Fibroblast of lung (primary cell): Measurements from ENCODE around the gene KRTAP24-1. TPM values are rescaled to one million over a fixed set of nuclear protein-coding genes. Genes with fewer than 3 reads are reported as not detected.

ENCODE experiments used
- DNase-seq, 2 donors: peaks; one replicate each; pipeline versions ENCODE4 v3.0.0 to v3.0.0-alpha.2; 2010; ENCODE audit warnings: low read depth in 2 of 2
- H2AFZ ChIP-seq: 2 replicates; pipeline ENCODE4 v1.5.1; 2012; ENCODE audit warnings: low read length, control low read depth, inconsistent platforms
- H3K27ac ChIP-seq: 2 replicates; pipeline ENCODE4 v1.5.1; 2011; ENCODE audit warnings: low read length, control low read depth; ENCODE audit not compliant: insufficient read depth
- H3K27me3 ChIP-seq: 2 replicates; pipeline ENCODE4 v1.5.1; 2011; ENCODE audit warnings: mild to moderate bottlenecking, low read length; ENCODE audit not compliant: control insufficient read depth, insufficient read depth
- H3K36me3 ChIP-seq: 2 replicates; pipeline ENCODE4 v1.5.1; 2011; ENCODE audit warnings: low read length; ENCODE audit not compliant: control insufficient read depth, insufficient read depth
- H3K4me1 ChIP-seq: 2 replicates; pipeline ENCODE4 v1.5.1; 2011; ENCODE audit warnings: low read length; ENCODE audit not compliant: control insufficient read depth, insufficient read depth; ENCODE audit errors: extremely low read depth
- H3K4me2 ChIP-seq: 2 replicates; pipeline ENCODE4 v1.5.1; 2011; ENCODE audit warnings: low read length, control low read depth; ENCODE audit not compliant: insufficient read depth; ENCODE audit errors: extremely low read depth
- H3K4me3 ChIP-seq, 4 experiments: fragments of 200-600 bp in 1 of 4; sonication (generic) in 1 of 4; replicated peaks in 1 of 4; 2 replicates each; pipeline ENCODE4 v1.5.1; 2011 to 2016; ENCODE audit warnings: low read length in 4 of 4, low read depth in 3 of 4, mild to moderate bottlenecking in 3 of 4, control low read depth in 2 of 4, inconsistent platforms in 1 of 4, mixed read lengths in 1 of 4; ENCODE audit not compliant: insufficient read depth in 1 of 4; ENCODE audit errors: control extremely low read depth in 1 of 4
- H3K79me2 ChIP-seq: 2 replicates; pipeline ENCODE4 v1.5.1; 2012; ENCODE audit warnings: mild to moderate bottlenecking, low read length, inconsistent platforms; ENCODE audit not compliant: control insufficient read depth, insufficient read depth
- H3K9ac ChIP-seq: 2 replicates; pipeline ENCODE4 v1.5.1; 2011; ENCODE audit warnings: mild to moderate bottlenecking, low read length, control low read depth; ENCODE audit not compliant: insufficient read depth
- H3K9me3 ChIP-seq: 2 replicates; pipeline ENCODE4 v1.5.1; 2012; ENCODE audit warnings: low read depth, low read length; ENCODE audit not compliant: control insufficient read depth, insufficient read depth
- H4K20me1 ChIP-seq: 2 replicates; pipeline ENCODE4 v1.5.1; 2011; ENCODE audit warnings: low read length; ENCODE audit not compliant: control insufficient read depth, insufficient read depth; ENCODE audit errors: extremely low read depth
- CTCF ChIP-seq, 2 donors: IDR thresholded peaks in 1 of 2; conservative IDR thresholded peaks in 1 of 2; 1 replicate in 1 of 2; 2 replicates in 1 of 2; pipeline ENCODE4 v1.5.1; 2011 to 2012; ENCODE audit warnings: low read length in 2 of 2, control low read depth in 1 of 2, inconsistent platforms in 1 of 2, low read depth in 1 of 2, mild to moderate bottlenecking in 1 of 2
- EZH2 ChIP-seq: IDR thresholded peaks from 2 replicates; pipeline ENCODE4 v1.5.1; 2012; ENCODE audit warnings: low read length, control low read depth, mild to moderate bottlenecking; ENCODE audit errors: missing control alignments
- polyA plus RNA-seq, 2 donors: library from polyadenylated mRNA; depleted of rRNA in 1 of 2; stranded (reverse) in 1 of 2; unstranded in 1 of 2; fragments of >200 nt; gene quantifications; 2 replicates each; pipeline ENCODE4 v1.2.1, GENCODE V29; 2011 to 2012; ENCODE audit warnings: missing spikeins in 1 of 2
- total RNA-seq: library from RNA; depleted of rRNA; stranded (reverse); fragments of >200 nt; gene quantifications from 2 replicates; pipeline ENCODE4 v1.2.1, GENCODE V29; 2014

The KRTAP24-1 gene
- total and polyA plus RNA-seq, 2 donors (not counting 1 experiment from before 2014, with no cell fraction given) = not detected

- no peak overlapping the region for H3K27ac ChIP-seq
- H3K4me1 ChIP-seq = no peaks in the 10 kb centered on the region
- no peaks in the 10 kb centered on the region for H3K36me3 ChIP-seq
- no peak overlapping the region for H3K9ac ChIP-seq
- H3K27me3 ChIP-seq = no peaks in the 10 kb centered on the region
- H3K9me3 ChIP-seq = no peaks in the 10 kb centered on the region
- no peak for DNase-seq
- H4K20me1 ChIP-seq = no peaks in the 10 kb centered on the region
- H2AFZ ChIP-seq = no peak overlapping the region
- no peak overlapping the region for H3K4me3 ChIP-seq
- no peaks in the 10 kb centered on the region for H3K79me2 ChIP-seq
- no peak overlapping the region for H3K4me2 ChIP-seq
- TF ChIP-seq EZH2 (no peak), CTCF (conservative IDR thresholded peaks at IDR 0.05 in 1 of 2, IDR thresholded peaks at IDR 0.05 in 1 of 2; ENCODE audit: low read depth in 1 of 2, low read length in 2 of 2) (no peak)
Observed at GRCh38 chr21:30245061-30245460, 37.7 kb downstream of the KRTAP24-1 start.

GRCh38 chr21:30243691-30244090 lies 39.1 kb downstream of the KRTAP24-1 start:
- no peak for TF ChIP-seq CTCF (conservative IDR thresholded peaks at IDR 0.05 in 1 of 2, IDR thresholded peaks at IDR 0.05 in 1 of 2; ENCODE audit: low read depth in 1 of 2, low read length in 2 of 2)
- no peak for TF ChIP-seq EZH2
- no peak for DNase-seq
- Histone ChIP-seq H3K79me2 (no peaks in the 10 kb centered on the region), H3K9ac (no peak overlapping the region), H4K20me1 (no peaks in the 10 kb centered on the region), H3K9me3 (no peaks in the 10 kb centered on the region), H3K27ac (no peak overlapping the region), H3K27me3 (no peaks in the 10 kb centered on the region), H3K36me3 (no peaks in the 10 kb centered on the region), H3K4me3 (no peak overlapping the region), H2AFZ (no peak overlapping the region), H3K4me1 (no peaks in the 10 kb centered on the region), H3K4me2 (no peak overlapping the region)

- DNase-seq = no peak
- no peaks in the 10 kb centered on the region for H3K4me1 ChIP-seq
Observed at GRCh38 chr21:30240661-30241060, 42.1 kb downstream of the KRTAP24-1 start.

More at GRCh38 chr21:30240661-30241060, 42.1 kb downstream of the KRTAP24-1 start:
- H3K9ac ChIP-seq = no peak overlapping the region
- no peak overlapping the region for H3K4me3 ChIP-seq
- H4K20me1 ChIP-seq = no peaks in the 10 kb centered on the region
- no peaks in the 10 kb centered on the region for H3K36me3 ChIP-seq
- no peak overlapping the region for H3K27ac ChIP-seq
- TF ChIP-seq CTCF (conservative IDR thresholded peaks at IDR 0.05 in 1 of 2, IDR thresholded peaks at IDR 0.05 in 1 of 2; ENCODE audit: low read depth in 1 of 2, low read length in 2 of 2) = no peak
- no peak for TF ChIP-seq EZH2
- no peaks in the 10 kb centered on the region for H3K27me3 ChIP-seq
- no peak overlapping the region for H2AFZ ChIP-seq
- H3K79me2 ChIP-seq = no peaks in the 10 kb centered on the region
- H3K9me3 ChIP-seq = no peaks in the 10 kb centered on the region
- no peak overlapping the region for H3K4me2 ChIP-seq
